ENCODE measurements around the gene PAWR. TPM values are rescaled to one million over a fixed set of nuclear protein-coding genes. Genes with fewer than 3 reads are reported as not detected.

Gene PAWR
- total RNA-seq, 1 experiment from 2014 or later, result 204 TPM

DNA sequence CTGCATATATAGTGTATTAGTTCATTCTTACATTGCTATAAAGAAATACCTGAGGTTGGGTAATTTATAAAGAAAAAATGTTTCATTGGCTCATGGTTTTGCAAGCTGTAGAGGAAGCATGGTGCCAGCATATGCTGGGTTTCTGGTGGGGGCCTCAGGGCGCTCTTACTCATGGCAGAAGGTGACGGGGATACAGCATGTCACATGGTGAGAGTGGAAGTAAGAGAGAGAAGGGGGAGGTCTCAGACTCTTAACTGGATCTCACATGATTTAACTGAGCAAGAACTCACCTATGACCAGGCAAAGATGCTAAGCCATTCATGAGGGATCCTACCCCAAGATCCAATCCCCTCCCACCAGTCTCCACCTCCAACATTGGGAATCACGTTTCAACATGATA is 15.9 kb upstream of the PAWR start:
- H3K27ac Mint-ChIP-seq (ENCODE audit: unreplicated experiment), result no peak overlapping the region
- no peak overlapping the region for H3K4me3 Mint-ChIP-seq (ENCODE audit: low read depth, unreplicated experiment)
- intact Hi-C loops (cut with micrococcal nuclease; ENCODE audit: unreplicated experiment), result no loop called here
- no peak for DNase-seq
- no peaks in the 10 kb centered on the region for H3K27me3 Mint-ChIP-seq (ENCODE audit: unreplicated experiment)
- CTCF ChIA-PET, result interaction anchor here (0.7 kb wide), 1 partner anchor 71 kb away, joined by 3 read pairs; no protein-coding TSS in a partner anchor
- H3K9me3 Mint-ChIP-seq (ENCODE audit: low read depth, unreplicated experiment), result peaks cover 2% of the 10 kb centered on the region
- peaks cover 7% of the 10 kb centered on the region for H3K36me3 Mint-ChIP-seq (ENCODE audit: insufficient read depth, unreplicated experiment)
- TF ChIP-seq, protein P1, sequence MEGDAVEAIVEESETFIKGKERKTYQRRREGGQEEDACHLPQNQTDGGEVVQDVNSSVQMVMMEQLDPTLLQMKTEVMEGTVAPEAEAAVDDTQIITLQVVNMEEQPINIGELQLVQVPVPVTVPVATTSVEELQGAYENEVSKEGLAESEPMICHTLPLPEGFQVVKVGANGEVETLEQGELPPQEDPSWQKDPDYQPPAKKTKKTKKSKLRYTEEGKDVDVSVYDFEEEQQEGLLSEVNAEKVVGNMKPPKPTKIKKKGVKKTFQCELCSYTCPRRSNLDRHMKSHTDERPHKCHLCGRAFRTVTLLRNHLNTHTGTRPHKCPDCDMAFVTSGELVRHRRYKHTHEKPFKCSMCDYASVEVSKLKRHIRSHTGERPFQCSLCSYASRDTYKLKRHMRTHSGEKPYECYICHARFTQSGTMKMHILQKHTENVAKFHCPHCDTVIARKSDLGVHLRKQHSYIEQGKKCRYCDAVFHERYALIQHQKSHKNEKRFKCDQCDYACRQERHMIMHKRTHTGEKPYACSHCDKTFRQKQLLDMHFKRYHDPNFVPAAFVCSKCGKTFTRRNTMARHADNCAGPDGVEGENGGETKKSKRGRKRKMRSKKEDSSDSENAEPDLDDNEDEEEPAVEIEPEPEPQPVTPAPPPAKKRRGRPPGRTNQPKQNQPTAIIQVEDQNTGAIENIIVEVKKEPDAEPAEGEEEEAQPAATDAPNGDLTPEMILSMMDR (IDR thresholded peaks at IDR 0.05; ENCODE audit: unreplicated experiment), result no peak
- peaks cover 8% of the 10 kb centered on the region for H3K4me1 Mint-ChIP-seq (ENCODE audit: low read depth, unreplicated experiment)
- no TSS peak for BruUV-seq (replicated peaks)

DNA sequence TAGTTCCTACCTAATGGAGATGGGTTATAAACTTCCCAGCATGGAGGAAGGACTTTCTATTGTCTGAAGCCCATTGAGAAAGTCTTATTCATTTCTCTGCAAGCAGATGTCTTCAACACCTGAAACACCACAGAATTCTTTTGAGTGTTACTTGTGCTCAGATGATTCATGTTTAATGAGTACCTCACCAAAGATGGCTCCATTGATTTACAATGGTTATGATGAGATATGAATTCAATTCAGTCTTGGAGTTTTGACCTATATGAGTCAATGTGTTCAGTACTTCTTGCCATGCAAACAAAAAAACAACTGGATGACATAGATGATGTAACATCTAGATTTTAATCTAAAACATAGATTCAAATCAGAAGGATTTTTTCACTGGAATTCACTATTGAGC is 15.4 kb upstream of the PAWR start:
- Mint-ChIP-seq H3K4me1 (ENCODE audit: low read depth, unreplicated experiment) (peaks cover 8% of the 10 kb centered on the region), H3K9me3 (ENCODE audit: low read depth, unreplicated experiment) (peaks cover 2% of the 10 kb centered on the region), H3K27me3 (ENCODE audit: unreplicated experiment) (no peaks in the 10 kb centered on the region), H3K27ac (ENCODE audit: unreplicated experiment) (no peak overlapping the region), H3K4me3 (ENCODE audit: low read depth, unreplicated experiment) (no peak overlapping the region), H3K36me3 (ENCODE audit: insufficient read depth, unreplicated experiment) (peaks cover 7% of the 10 kb centered on the region)
- CTCF ChIA-PET, result interaction anchor here (0.7 kb wide), 1 partner anchor 70 kb away, joined by 3 read pairs; no protein-coding TSS in a partner anchor
- DNase-seq, result no peak
- BruUV-seq (replicated peaks), result no TSS peak
- intact Hi-C loops (cut with micrococcal nuclease; ENCODE audit: unreplicated experiment), result no loop called here
- TF ChIP-seq, protein P1 (IDR thresholded peaks at IDR 0.05; ENCODE audit: unreplicated experiment), result no peak

DNA sequence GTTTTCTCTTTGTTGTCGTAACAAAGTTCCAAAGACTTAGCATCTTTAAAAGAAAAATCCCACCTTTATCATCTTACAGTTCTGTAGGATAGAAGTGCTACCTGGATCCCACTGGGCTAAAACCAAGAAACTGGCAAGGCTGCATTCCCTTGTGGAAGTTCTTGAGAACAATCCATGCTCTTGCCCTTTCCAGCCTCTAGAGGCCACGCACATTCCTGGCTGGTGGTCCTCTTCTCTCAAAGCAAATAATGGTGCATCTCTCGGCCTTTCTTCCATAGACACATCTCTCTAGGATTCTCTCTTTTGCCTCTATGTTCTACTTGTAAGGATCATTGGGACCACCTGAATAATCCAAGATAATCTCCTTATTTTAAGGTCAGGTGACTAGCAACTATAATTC is 8.2 kb upstream of the PAWR start:
- DNase-seq, result no peak
- Mint-ChIP-seq H3K9me3 (ENCODE audit: low read depth, unreplicated experiment) (no peaks in the 10 kb centered on the region), H3K27me3 (ENCODE audit: unreplicated experiment) (no peaks in the 10 kb centered on the region), H3K36me3 (ENCODE audit: insufficient read depth, unreplicated experiment) (no peaks in the 10 kb centered on the region), H3K27ac (ENCODE audit: unreplicated experiment) (no peak overlapping the region), H3K4me1 (ENCODE audit: low read depth, unreplicated experiment) (peaks cover 13% of the 10 kb centered on the region), H3K4me3 (ENCODE audit: low read depth, unreplicated experiment) (no peak overlapping the region)
- BruUV-seq (replicated peaks), result no TSS peak
- TF ChIP-seq, protein P1 (IDR thresholded peaks at IDR 0.05; ENCODE audit: unreplicated experiment), result no peak
- CTCF ChIA-PET, result no interaction called here
- intact Hi-C loops (cut with micrococcal nuclease; ENCODE audit: unreplicated experiment), result no loop called here

DNA sequence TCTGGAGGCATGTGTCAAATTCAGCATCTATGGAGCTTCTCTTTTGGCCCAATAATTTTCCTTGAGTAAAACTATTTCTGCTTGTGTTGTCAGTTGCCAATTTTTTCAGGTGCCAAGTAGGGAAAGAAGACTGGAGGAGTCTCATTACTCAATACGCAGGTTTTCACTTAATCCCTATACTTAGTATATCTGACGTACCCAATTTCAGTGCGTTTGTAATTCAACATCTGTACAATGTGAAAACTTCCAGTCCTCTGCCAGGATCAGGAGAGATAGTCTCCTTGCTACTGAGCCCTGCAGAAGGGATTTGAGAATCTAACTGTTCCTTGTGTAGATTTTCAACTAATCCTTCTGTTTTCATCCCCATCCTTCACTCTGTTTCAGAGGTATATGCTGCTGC is 5.7 kb upstream of the PAWR start:
- DNase-seq, result no peak
- no peak overlapping the region for H3K4me3 Mint-ChIP-seq (ENCODE audit: low read depth, unreplicated experiment)
- no peak overlapping the region for H3K27ac Mint-ChIP-seq (ENCODE audit: unreplicated experiment)
- H3K36me3 Mint-ChIP-seq (ENCODE audit: insufficient read depth, unreplicated experiment), result peaks cover 13% of the 10 kb centered on the region
- TF ChIP-seq, protein P1 (IDR thresholded peaks at IDR 0.05; ENCODE audit: unreplicated experiment), result no peak
- H3K9me3 Mint-ChIP-seq (ENCODE audit: low read depth, unreplicated experiment), result no peaks in the 10 kb centered on the region
- BruUV-seq (replicated peaks), result no TSS peak
- peaks cover 33% of the 10 kb centered on the region for H3K4me1 Mint-ChIP-seq (ENCODE audit: low read depth, unreplicated experiment)
- CTCF ChIA-PET, result no interaction called here
- no peaks in the 10 kb centered on the region for H3K27me3 Mint-ChIP-seq (ENCODE audit: unreplicated experiment)
- intact Hi-C loops (cut with micrococcal nuclease; ENCODE audit: unreplicated experiment), result no loop called here
